Measurements from ENCODE around the gene PSD2.

The PSD2 gene

GRCh38 chr5:139837711-139838380 lies 42.2 kb downstream of the PSD2 start:
- DNase-seq (ENCODE audit: low read depth), result no peak

DNA sequence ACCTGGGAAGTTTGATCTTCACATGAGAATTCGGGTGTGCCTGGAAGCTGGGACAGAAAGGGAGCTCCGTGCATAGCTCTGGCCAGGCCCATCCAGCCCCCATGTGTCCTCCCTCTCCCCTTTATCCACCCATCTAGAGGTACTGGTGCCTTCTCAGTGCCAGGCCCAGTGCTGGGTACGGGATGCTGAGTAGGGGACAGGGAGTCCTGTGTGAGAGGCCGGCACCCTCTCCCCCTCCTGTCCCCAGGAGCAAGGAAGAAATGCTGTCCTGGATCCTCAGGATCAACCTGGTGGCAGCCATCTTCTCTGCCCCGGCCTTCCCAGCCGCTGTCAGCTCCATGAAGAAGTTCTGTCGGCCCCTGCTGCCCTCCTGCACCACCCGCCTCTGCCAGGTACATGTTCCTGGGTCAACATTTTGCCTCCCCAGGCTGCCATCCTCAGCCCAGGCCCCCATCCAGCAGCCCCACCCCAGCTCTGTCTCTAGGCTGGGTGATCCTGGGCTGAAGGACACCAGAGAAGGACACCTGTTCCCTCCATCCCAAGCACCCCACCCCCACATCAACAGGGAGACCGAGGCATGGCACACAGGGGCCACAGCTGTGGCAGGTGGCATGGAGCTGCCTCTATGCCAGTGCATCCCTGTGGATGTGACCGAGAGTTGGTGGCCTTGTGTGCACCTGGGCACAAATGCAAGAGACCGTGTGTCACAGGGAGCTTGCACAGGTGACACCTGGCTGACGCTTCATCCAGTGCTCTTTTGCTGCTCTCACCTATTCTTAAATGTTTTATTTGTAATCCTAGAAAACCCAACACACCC lies 43.0 kb downstream of the PSD2 start:
- DNase-seq (ENCODE audit: low read depth), result no peak

- no peak for DNase-seq (ENCODE audit: low read depth)
Measured at GRCh38 chr5:139839232-139839815, 43.7 kb downstream of the PSD2 start.

DNA sequence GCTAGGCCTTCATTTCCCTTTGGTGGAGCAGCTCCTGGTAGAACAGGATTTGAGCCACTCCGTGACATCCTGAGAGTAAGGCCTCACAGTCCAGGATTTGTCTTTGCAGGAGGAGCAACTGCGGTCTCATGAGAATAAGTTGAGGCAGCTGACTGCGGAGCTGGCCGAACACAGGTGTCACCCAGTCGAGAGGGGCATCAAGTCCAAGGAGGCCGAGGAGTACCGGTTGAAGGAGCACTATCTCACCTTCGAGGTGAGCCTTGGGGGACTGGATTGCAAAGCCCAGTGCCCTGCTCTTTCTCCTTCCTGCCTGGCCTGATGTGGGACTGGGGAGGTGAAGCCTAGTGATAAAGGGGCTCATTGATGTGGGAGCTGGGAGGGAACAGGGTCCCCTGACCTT lies 44.3 kb downstream of the PSD2 start:
- DNase-seq (ENCODE audit: low read depth), result no peak

DNA sequence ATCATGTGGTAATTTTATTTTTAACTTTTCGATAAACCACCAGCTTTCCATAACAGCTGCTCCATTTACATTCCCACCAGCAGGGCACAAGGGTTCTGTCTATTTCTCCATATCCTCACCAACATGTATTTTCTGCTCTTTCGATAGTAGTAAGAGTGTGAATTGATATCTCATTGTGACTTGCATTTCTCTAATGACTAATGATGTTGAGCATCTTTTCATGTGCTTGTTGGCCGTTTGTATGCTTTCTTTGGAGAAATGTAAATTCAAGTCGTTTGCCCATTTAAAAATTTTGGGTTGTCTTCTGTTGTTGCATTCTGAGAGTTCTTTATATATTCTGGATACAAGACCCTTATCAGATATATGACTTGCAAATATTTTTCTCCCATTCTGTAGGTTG lies 45.9 kb downstream of the PSD2 start:
- DNase-seq (ENCODE audit: low read depth), result no peak

- no peak for DNase-seq (ENCODE audit: low read depth)
Measured at GRCh38 chr5:139842321-139842720, 46.7 kb downstream of the PSD2 start.

- DNase-seq (ENCODE audit: low read depth), result no peak
Measured at GRCh38 chr5:139843991-139844390, 48.4 kb downstream of the PSD2 start.

DNA sequence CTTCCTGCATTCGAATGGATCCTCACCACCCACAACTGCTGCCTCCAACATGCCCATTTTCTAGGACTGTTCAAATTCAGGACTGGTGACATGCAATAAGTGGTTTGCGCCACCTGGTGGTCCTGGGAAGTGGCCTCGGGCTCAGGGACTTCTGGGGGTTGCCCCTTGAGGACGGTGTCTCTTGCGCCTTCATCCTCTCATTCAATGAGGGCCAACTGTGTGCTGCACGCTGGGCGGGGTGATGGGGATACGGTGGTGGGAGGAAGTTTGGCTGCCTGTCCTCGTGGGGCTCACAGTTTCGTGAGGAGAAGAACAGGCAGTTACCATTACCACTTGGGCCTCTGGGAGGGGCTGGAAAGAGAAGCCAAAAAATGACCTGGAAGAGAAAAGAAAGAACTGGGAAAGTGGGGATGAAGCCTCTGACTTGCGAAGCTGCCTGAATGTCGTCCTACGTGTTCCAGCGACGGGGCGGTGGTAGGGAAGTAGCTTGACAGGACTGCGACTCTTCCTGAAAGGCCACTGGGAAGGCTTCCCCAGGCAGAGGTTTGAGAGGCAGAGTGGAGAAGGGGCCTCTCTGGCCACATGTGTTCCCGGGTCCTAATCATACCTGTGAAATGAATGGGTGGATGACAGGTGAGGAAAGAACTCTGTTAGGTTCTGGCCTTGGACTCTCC lies 49.0 kb downstream of the PSD2 start:
- peak; percentile 71 for DNase-seq (ENCODE audit: low read depth)

- DNase-seq (ENCODE audit: low read depth), result no peak
Measured at GRCh38 chr5:139845846-139846681, 50.5 kb downstream of the PSD2 start.

DNA sequence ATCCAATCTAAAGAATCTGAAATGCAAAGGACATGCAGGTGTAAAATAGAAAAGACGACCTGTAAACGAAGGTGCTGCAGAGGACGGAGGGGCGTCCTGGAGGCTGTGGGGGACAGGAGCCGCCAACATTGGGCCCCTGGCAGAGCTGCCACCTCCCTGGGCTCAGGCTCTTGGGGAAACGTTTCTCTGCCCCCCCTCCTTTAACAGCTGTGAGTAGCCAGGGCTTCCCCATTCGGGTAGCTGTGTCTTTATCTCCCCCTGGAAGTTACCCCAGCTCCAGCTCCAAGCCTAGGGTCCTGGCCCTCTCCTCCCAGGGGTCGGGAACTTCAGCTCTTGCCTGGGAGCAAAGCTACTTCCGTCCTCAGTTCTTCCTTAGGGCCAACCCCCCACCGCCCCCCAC lies 51.5 kb downstream of the PSD2 start:
- DNase-seq (ENCODE audit: low read depth), result no peak

DNA sequence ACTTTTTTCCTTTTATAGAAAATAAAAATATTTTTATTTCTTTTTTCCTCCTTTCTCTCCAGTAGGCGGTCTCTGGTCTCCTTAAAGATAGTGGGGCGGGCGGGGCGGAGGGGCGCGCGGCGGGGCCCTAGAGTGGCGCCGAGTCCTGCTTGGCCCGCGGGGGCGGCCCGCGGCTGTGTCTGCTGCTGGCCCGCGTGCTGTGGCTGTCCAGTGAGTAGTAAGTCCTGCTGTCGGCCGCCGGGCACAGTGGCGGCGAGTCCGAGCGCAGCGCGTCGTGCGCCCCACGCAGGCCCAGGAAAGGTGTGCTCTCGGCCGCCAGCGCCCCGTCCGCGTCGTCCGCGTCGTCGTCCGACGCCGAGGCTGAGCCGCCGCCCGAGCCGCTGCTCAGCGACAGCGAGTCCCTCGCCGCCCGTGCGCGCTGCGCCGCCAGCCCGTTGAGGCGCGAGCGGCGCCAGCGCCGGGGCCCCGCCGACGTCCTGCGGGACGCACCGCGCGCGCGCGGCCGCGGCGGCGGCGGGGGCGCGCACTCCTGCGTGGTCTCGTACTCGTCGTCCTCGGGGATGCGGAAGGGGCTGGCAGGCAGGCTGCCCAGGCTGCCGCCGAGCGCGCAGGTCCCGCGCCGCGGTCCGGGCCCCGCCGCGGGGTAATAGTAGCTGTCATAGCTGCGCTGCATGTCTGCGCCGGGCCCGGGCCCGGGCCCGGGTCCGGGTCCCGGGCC lies 52.3 kb downstream of the PSD2 start:
- no peak for DNase-seq (ENCODE audit: low read depth)

DNA sequence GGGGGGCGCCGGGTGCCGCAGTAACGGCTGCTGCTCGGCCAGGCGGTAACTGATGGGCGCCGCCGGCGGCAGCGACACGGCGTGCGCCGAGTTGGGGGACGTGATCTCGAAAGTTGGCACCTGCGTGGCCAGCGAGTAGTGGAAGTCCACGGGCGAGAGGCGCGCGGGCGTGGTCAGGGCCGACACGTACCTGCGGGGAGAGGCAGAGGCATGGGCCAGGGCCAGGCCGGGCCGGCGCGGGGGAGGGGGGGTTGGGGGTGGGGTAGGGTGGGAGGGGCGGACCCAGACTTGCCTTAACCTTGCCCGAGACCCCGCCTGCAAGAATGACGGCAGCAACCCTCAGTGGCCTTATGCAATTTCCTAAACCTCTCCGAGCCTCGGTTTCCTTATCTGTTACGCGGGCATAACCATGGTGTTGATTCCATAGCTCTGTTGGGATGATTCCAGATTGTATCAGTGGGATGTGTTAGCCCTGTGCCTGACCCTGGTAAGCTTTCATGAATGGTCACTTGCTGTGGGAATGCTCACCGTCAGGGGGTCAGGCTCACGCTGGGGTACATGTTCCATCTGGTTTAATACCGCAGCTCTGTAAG lies 53.0 kb downstream of the PSD2 start:
- DNase-seq (ENCODE audit: low read depth), result no peak

DNA sequence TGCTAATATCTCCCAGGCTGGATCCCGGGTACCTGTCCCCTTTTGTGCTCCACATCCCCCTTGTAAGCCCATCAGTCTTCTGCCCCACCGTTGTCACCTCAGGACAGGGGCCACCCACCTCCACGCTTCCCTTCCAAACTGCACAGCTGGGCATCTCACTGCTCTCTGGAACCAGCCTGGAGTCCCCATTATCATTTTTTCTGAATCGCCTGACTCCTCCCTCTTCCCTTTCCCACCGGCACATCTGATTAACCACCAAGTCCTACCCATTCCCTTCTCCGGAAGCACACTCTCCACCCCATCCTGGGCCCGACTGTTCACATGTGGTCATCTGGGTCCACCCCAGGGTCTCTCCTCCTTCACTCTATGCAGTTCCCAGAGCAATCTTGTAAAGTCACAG lies 53.9 kb downstream of the PSD2 start:
- DNase-seq (ENCODE audit: low read depth), result no peak

DNA sequence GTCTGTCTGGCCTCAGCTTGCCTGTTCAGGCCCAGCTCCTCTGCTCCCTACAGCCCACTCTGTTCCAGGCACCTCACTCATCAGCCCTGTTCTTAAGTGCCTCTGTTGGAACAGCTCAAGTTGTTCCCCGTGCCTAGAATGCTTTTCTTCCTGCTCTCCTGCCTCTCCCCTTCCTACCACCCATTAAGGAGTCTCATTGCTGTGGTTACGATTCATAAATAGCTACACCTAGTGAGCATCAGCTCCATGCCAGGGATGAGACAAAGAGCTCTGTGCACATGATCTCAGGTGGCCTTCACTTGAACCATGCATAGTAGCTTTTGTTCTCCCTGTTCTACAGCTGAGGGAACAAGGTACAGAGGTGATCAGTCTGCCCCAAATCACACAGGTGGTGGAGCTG lies 54.3 kb downstream of the PSD2 start:
- no peak for DNase-seq (ENCODE audit: low read depth)

- DNase-seq (ENCODE audit: low read depth), result no peak
Measured at GRCh38 chr5:139850423-139851016, 54.9 kb downstream of the PSD2 start.

DNA sequence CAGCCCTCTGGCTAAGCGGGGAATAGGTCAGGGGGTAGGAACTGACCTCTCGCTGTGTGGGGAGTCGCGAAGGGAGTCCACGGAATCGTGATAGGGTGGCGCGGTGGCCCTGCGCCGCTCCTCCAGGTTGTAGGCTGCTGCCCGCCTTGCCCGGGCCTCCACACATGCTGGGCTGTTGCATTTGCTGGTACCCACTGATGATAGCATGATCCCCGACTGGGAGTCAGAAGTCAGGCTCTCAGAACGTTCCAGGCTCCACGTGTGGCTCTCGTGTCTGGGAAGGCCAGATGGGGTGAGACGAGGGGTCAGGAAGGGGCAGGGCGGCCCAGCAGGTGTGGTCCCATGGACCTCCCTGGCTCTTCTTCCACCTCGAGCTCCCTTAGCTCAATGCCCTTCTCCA lies 56.0 kb downstream of the PSD2 start:
- no peak for DNase-seq (ENCODE audit: low read depth)

DNA sequence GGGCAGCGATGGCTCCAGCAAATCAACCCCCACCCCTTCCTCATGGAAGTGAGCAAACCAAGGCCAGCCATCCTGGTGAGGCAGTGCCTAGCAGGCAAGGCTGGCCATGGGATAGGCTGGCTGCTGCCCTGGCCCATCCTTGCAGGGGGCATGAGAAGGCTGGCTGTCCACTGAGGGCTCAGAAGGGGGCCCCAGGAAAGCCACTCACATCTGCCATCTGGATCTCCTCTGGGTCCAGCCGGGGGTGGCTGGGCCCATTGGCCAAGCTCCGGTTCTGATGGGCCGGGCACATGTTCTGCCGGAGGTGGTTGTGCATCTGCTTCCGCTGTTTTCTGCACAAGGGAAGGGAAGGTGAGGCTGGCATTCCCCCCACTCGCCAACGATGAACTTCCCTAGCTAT lies 57.1 kb downstream of the PSD2 start:
- DNase-seq (ENCODE audit: low read depth), result no peak

DNA sequence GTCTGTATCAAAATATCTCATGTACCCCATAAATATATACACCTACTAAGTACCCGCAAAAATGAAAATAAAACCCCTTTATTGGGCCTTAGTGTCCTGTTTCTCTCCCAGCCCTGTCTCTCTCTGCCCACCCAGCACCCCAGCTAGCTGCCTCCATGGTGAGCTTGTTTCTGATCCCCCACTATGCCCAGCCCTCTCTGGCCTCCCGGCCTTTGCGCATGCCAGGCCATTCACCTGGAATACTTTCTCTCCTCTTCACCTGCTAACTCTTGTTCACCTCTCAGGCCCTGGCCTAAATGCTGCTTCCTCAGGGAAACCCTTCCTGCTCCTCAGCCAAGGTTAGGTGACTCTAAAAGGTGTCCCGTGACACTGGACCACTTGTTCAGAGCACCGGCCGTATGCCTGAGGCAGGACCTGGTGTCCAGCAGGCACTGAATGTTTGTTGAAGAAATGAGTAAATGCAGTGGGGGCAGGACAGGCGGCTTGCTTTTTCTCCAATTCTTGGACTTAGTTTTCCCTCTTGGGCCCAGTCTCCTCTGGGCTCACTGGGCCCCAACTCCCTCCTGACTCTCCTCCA lies 58.5 kb downstream of the PSD2 start:
- DNase-seq (ENCODE audit: low read depth), result no peak

DNA sequence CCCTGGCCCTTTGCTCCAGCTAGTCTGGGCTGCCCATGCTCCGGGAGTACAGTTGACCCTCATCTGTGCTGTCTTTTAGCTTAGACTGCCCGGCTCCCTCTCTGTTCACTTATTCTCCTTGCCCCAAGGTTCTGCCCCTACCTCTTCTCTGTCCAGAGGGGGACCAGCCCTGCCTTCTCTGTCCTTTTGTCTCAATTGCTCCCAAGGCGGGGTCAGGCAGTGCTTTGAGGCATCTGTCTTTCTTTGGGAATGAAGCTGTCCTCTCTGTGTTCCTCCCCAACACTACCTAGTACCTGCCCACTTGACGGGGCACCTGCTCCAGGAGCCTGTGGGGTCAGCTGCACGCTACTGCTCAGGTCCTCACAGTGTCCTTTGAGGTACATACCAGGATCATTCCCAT lies 59.3 kb downstream of the PSD2 start:
- no peak for DNase-seq (ENCODE audit: low read depth)

- DNase-seq (ENCODE audit: low read depth), result no peak
Measured at GRCh38 chr5:139855451-139855850, 59.8 kb downstream of the PSD2 start.
